GDM1 (cell line): ENCODE measurements around the gene TESK1.
"Not testable (repeated sequence)": the region's sequence is repeated elsewhere in the genome, so short reads cannot be mapped to it uniquely, and the experiment has no call there.

ENCODE experiments used
- DNase-seq: peaks from one replicate; lab custom pipeline; 2025; lab: John Stamatoyannopoulos, UW

TESK1 gene

GRCh38 chr9:35615981-35616680, 11.1 kb downstream of the TESK1 start:
- DNase-seq = no peak

- DNase-seq = no peak
Observed at GRCh38 chr9:35616681-35617459, 11.8 kb downstream of the TESK1 start.

- DNase-seq = no peak
Observed at GRCh38 chr9:35617548-35617947, 12.5 kb downstream of the TESK1 start.

GRCh38 chr9:35618325-35618727, 13.3 kb downstream of the TESK1 start, which contains the start of gene CD72:
TSS of gene CD72 (minus strand) at chr9:35618413. CDS start at chr9:35618303, 110 bp downstream.
- peak; percentile 49 for DNase-seq

GRCh38 chr9:35618854-35619799, 14.1 kb downstream of the TESK1 start:
- DNase-seq = peak; percentile 84

- no peak for DNase-seq
Observed at GRCh38 chr9:35619800-35620158, 14.7 kb downstream of the TESK1 start.

GRCh38 chr9:35627575-35627974, 22.5 kb downstream of the TESK1 start:
- DNase-seq = no peak

GRCh38 chr9:35628389-35628991, 23.4 kb downstream of the TESK1 start:
- no peak for DNase-seq

- no peak for DNase-seq
Observed at GRCh38 chr9:35629597-35629996, 24.5 kb downstream of the TESK1 start.

GRCh38 chr9:35635730-35636129, 30.7 kb downstream of the TESK1 start:
- DNase-seq = no peak

GRCh38 chr9:35636135-35636876, 31.2 kb downstream of the TESK1 start:
- DNase-seq = no peak

- not testable (repeated sequence) for DNase-seq
Observed at GRCh38 chr9:35636877-35637246, 31.8 kb downstream of the TESK1 start.

GRCh38 chr9:35637427-35637955, 32.4 kb downstream of the TESK1 start:
- not testable (repeated sequence) for DNase-seq

GRCh38 chr9:35638751-35639150, 33.7 kb downstream of the TESK1 start:
- DNase-seq = not testable (repeated sequence)

GRCh38 chr9:35639225-35639624, 34.2 kb downstream of the TESK1 start:
- DNase-seq = not testable (repeated sequence)

GRCh38 chr9:35639631-35640030, 34.6 kb downstream of the TESK1 start:
- DNase-seq = no peak

GRCh38 chr9:35640431-35640830, 35.4 kb downstream of the TESK1 start:
- DNase-seq = not testable (repeated sequence)

- DNase-seq = not testable (repeated sequence)
Observed at GRCh38 chr9:35641478-35641877, 36.4 kb downstream of the TESK1 start.

GRCh38 chr9:35643046-35643445, 38.0 kb downstream of the TESK1 start:
- no peak for DNase-seq

GRCh38 chr9:35645736-35646135, 40.7 kb downstream of the TESK1 start:
- DNase-seq = not testable (repeated sequence)

- DNase-seq = peak; percentile 24
Observed at GRCh38 chr9:35646153-35646532, 41.1 kb downstream of the TESK1 start.
